GM18909 (cell line): ENCODE measurements around the gene KLF17.

Experiments used
- ATAC-seq: cut with Tn5 transposase; IDR thresholded peaks from one replicate; pipeline ENCODE4 v1.9.1; 2021; ENCODE audit warnings: mild to moderate bottlenecking; ENCODE audit not compliant: unreplicated experiment, poor library complexity

Gene KLF17

GRCh38 chr1:44146536-44147361, 28.1 kb downstream of the KLF17 start:
- ATAC-seq = no peak

- no peak for ATAC-seq
Observed at GRCh38 chr1:44147582-44147981, 29.0 kb downstream of the KLF17 start.

- no peak for ATAC-seq
Observed at GRCh38 chr1:44151332-44151731, 32.7 kb downstream of the KLF17 start.

GRCh38 chr1:44151808-44152207, 33.2 kb downstream of the KLF17 start:
- ATAC-seq = no peak

GRCh38 chr1:44152692-44153091, 34.1 kb downstream of the KLF17 start:
- ATAC-seq = no peak

GRCh38 chr1:44154049-44154448, 35.4 kb downstream of the KLF17 start:
- ATAC-seq = no peak

GRCh38 chr1:44157903-44158302, 39.3 kb downstream of the KLF17 start:
- ATAC-seq = no peak

GRCh38 chr1:44158871-44159270, 40.2 kb downstream of the KLF17 start:
- ATAC-seq = no peak

- no peak for ATAC-seq
Observed at GRCh38 chr1:44161546-44161945, 42.9 kb downstream of the KLF17 start.

GRCh38 chr1:44168520-44169098, 50.0 kb downstream of the KLF17 start:
- no peak for ATAC-seq

GRCh38 chr1:44170281-44170823, 51.7 kb downstream of the KLF17 start:
- ATAC-seq = no peak

- ATAC-seq = no peak
Observed at GRCh38 chr1:44174630-44175029, 56.0 kb downstream of the KLF17 start.
